22Rv1 (cell line): ENCODE results near the gene UPK3B.
A peak's percentile ranks its signal among the peaks of the same experiment; 100 is the strongest.
"Not testable (repeated sequence)": the region's sequence is repeated elsewhere in the genome, so short reads cannot be mapped to it uniquely, and the experiment has no call there.

Experiments
- H3K27ac ChIP-seq: fragments of 450-650 bp; 2 replicates; pipeline ENCODE4 v1.5.1; 2017
- ZFX ChIP-seq: fragments of 450-650 bp; IDR thresholded peaks from 2 replicates; pipeline ENCODE4 v1.6.1; 2017; ENCODE audit warnings: antibody characterized with exemption, borderline replicate concordance
- TF ChIP-seq, protein P1 (sequence below): fragments of 450-650 bp; IDR thresholded peaks from 2 replicates; pipeline ENCODE4 v1.5.1; 2017; ENCODE audit warnings: mild to moderate bottlenecking

The UPK3B gene

DNA sequence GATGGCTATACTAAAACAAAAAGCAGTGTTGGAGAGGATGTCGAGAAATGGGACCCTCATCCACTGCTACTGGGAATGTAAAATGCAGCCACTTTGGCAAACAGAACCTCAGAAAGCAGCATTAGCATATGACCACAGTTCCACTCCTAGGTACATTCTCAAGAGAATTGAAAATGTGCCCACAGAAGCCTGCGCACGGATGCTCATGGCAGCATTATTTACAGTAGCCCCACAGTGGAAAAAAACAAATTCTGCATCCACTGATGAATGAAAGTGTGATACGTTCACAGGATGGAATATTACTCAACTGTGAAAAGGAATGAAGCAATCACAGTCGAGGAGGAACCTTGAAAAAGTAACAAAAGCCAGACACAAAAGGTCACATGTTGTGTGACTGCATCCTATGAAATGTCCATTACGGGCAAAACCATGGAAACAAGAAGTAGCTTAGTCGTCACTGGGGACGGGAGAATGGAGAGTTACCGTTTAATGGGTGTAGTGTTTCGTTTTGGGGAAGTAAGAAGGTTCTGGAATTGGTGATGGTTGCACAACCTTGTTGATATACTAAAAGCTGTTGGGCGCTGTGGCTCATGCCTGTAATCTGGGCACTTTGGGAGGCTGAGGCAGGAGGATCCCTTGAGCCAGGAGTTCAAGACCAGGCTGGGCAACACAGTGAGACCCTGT, 2.5 kb upstream of the UPK3B start:
- TF ChIP-seq ZFX: no peak
- TF ChIP-seq, protein P1, sequence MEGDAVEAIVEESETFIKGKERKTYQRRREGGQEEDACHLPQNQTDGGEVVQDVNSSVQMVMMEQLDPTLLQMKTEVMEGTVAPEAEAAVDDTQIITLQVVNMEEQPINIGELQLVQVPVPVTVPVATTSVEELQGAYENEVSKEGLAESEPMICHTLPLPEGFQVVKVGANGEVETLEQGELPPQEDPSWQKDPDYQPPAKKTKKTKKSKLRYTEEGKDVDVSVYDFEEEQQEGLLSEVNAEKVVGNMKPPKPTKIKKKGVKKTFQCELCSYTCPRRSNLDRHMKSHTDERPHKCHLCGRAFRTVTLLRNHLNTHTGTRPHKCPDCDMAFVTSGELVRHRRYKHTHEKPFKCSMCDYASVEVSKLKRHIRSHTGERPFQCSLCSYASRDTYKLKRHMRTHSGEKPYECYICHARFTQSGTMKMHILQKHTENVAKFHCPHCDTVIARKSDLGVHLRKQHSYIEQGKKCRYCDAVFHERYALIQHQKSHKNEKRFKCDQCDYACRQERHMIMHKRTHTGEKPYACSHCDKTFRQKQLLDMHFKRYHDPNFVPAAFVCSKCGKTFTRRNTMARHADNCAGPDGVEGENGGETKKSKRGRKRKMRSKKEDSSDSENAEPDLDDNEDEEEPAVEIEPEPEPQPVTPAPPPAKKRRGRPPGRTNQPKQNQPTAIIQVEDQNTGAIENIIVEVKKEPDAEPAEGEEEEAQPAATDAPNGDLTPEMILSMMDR: no peak
- no peak overlapping the region for H3K27ac ChIP-seq

DNA sequence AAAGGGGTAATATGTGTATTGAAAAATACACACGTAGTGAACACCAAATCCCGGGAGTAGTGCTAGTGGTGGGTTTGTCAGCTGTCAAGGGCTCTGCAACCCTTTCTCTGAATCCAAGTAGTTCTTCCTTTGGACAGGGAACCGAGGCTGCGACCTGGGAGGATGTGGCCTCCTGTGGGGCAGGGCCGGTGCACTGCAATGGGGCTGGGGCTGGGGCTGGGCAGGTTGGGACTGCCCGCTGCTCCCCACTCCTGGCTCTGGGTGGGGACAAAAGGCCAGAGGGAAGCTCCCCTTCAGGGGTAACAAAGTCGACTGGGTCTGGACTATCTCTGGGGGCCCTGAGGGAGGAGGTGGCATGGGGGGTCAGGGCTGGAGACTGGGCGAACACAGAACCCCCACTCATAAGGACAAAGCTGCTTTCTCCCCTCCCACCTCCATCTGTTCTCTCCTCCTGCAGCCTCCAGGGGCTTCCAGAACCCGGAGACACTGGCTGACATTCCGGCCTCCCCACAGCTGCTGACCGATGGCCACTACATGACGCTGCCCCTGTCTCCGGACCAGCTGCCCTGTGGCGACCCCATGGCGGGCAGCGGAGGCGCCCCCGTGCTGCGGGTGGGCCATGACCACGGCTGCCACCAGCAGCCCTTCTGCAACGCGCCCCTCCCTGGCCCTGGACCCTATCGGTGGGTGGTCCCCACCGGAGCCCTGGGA, 1.0 kb downstream of the UPK3B start:
- not testable (repeated sequence) for H3K27ac ChIP-seq

DNA sequence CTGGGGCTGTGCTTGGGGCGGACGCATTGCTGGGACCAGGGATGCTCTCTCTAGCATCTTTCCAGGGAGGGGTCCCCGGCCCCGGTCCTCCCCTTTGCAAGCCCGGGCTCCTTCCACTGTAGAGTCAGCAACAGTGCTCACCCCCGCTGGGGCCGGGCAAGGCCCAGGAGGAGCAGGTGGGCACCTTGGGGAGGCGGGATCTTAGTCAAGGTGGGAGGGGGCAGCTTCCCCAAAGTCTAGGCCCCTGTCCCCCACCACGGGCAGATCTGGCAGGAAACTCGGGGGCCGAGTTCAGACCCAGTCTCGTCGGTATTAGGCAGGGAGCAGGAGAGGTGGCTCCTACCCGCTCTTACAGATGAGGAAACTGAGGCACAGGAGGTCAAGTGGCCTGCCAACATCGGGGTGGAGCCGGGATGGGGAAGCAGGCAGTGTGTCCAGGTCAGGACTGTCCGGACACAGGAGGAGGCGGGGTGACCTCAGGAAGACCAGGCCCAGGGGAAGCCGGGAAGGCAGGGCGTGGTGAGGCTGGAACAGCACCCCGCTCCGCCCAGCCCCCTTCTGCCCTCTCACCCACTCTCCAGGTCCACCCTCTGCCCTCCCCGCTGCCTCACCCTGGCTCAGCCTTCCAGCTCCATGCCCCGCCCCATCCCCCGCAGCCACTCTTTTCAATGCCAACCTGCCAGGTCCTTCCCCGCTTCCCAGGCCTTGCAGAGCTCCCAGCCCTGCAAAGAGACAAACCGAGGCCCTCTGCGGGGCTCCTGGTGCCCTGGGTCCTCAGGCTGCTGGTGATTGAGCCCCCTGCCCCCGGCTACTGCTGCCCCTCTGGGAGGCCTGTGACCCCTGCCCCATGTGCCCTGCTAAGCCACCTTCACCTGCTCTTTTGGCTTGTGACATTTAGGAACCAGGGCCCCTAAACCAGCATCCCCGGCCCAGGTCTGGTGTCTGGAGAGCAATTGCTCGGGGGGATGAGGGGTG, 1.8 kb downstream of the UPK3B start:
- H3K27ac ChIP-seq: not testable (repeated sequence)

DNA sequence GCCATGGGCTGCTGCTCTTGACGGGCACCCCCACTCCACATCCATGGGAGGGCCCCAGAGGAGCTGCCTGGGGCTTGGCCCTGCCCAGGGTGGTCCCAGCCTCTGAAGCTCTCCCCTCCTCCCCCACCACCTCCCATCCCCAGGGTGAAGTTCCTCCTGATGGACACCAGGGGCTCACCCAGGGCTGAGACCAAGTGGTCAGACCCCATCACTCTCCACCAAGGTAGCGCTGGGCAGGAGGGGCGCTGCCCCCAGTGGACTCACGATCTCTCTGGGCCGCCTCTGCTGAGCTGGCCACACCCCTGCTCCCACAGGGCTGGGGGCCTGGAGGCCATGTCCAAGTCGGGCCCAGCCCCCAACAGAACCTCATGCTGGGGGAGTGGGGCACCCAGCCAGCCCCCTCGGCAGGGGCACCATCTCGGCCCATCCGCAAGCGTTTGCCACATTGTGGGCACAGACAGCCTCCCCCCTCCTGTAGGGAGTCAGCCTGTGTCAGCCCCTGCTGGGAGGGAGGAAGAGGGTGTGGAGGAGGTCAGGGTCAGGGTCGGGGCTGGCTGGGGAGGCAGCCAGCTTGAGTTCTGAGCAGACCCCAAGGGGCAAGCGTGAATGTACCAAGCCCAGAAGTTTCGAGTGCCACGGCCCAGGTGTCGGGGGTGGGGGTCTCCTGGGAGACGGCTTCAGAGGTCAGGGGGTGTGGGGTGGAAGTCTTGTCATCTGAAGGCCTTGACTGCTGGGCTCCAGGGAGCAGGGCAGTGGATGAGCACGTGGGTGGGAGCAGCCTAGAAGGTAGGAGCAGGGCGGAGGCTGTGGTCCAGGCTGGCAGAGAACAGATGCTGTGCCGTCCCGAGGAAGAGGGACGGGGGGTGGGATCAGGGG, 2.8 kb downstream of the UPK3B start:
- TF ChIP-seq, protein P1: peak; percentile 47
- no peak for TF ChIP-seq ZFX
- H3K27ac ChIP-seq: no peak overlapping the region

DNA sequence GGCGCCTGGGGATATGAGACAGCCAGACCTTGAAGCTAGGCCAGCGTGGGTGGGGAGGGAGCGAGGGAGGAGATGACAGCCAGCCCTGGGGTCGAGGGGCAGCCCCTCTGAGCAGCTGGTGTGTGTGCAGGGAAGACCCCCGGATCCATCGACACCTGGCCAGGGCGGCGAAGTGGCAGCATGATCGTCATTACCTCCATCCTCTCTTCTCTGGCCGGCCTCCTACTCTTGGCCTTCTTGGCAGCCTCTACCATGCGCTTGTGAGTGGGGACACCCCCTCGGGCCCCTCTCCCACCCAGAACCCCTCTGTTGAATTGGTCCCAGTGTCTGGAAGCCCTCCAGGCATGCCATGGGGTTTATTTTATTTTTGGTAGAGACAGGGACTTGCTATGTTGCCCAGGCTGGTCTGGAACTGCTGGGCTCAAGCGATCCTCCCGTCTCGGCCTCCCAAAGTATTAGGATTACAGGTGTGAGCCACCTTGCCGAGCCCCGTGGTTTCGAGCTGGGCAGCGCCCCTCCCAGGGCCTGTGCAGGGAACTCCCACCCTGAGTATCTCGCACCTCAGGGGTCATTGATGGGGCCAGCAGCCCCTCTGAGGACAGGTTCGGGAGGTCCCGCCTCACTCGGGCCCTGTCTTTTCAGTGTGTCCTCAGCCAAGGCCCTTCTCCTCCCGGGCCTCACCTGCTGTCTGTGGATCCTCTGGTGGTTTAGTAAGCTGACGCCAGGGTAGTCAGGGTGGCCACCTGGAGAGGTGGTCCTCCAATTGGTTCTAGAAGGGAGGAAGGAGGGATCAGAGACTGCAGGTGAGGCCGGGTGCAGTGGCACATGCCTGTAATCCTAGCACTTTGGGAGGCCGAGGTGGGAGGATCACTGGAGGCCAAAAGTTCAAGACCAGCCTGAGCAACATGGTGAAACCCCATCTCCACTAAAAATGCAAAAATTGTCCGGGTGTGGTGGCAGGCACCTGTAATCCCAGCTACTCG, 3.8 kb downstream of the UPK3B start:
- TF ChIP-seq, protein P1: no peak
- TF ChIP-seq ZFX: no peak
- no peak overlapping the region for H3K27ac ChIP-seq

DNA sequence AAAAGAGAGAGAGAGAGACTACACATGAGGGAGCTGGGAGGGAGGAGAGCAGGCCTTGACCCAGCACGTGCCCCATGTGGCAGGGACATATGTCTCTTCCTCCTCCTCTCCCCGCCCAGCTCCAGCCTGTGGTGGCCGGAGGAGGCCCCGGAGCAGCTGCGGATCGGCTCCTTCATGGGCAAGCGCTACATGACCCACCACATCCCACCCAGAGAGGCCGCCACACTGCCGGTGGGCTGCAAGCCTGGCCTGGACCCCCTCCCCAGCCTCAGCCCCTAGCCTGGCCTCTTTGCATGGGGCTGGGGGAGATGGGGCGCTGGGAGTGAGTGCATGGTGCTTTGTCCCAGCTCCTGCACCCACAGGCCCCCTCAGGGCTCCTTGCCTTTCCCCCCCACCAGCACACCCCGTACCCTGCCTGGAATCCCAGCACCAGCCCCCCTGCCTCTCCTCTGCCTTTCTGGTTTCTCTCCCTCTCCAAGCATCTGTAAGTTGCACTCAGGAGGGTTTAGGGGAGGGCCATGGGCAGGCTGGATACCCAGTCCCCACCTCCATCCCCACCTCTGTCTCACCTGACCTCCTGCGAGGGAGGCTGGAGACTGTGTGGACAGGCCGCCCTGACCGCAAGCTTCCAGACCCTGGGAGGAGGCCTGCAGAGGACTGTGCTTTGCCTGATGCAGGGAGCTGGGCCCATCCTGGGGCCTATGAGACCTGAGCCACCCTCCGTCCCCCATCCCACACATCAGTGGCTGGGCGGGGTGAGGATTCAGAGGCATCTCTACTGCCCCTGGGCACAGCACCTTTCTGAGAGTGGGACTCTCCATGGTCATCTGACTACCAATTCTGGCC, 4.8 kb downstream of the UPK3B start:
- no peak for TF ChIP-seq ZFX
- TF ChIP-seq, protein P1: no peak
- no peak overlapping the region for H3K27ac ChIP-seq
